H1 (cell line): ENCODE measurements around the gene RBP5. TPM values are rescaled to one million over a fixed set of nuclear protein-coding genes. Genes with fewer than 3 reads are reported as not detected.

ENCODE experiments used
- CTCF ChIA-PET: fragments of 300-600 bp; sonication (Branson Sonifier 250); formaldehyde crosslinking; loops from one replicate; lab custom pipeline; 2021; ENCODE audit not compliant: partially characterized antibody; lab: Charles Lee
- POLR2A ChIA-PET: fragments of 300-600 bp; sonication (Branson Sonifier 250); formaldehyde crosslinking; loops from one replicate; lab custom pipeline; 2021; ENCODE audit warnings: inconsistent platforms; ENCODE audit not compliant: partially characterized antibody; lab: Charles Lee
- DNase-seq, 2 experiments: peaks; one replicate each; pipeline versions ENCODE4 v3.0.0 to v3.0.0-alpha.2; 2010 to 2022; ENCODE audit warnings: low spot score in 2 of 2, low read depth in 1 of 2, mixed read lengths in 1 of 2
- FAIRE-seq: peaks from 2 replicates; lab custom pipeline; 2011; peaks lifted over from hg19 to GRCh38; lab: Jason Lieb, UNC
- H2AFZ ChIP-seq: 2 replicates; pipeline ENCODE4 v1.8.1; 2012; ENCODE audit warnings: low read length, inconsistent platforms
- H2AK5ac ChIP-seq: 2 replicates; pipeline ENCODE4 v1.6.1; 2013; ENCODE audit warnings: low read depth, low read length
- H2BK120ac ChIP-seq: replicated peaks from 2 replicates; pipeline ENCODE3; 2013; ENCODE audit warnings: low read depth, low read length, inconsistent platforms
- H2BK12ac ChIP-seq: 2 replicates; pipeline ENCODE4 v1.6.1; 2013; ENCODE audit warnings: low read depth, low read length
- H2BK15ac ChIP-seq: 2 replicates; pipeline ENCODE4 v1.6.1; 2013; ENCODE audit warnings: low read length
- H2BK20ac ChIP-seq: 2 replicates; pipeline ENCODE4 v1.6.1; 2013; ENCODE audit warnings: low read length
- H2BK5ac ChIP-seq: 2 replicates; pipeline ENCODE4 v1.6.1; 2013; ENCODE audit warnings: low read depth, low read length
- H3K14ac ChIP-seq: 2 replicates; pipeline ENCODE4 v1.6.1; 2013; ENCODE audit warnings: inconsistent platforms; ENCODE audit not compliant: insufficient read length
- H3K18ac ChIP-seq: 2 replicates; pipeline ENCODE4 v1.6.1; 2013; ENCODE audit warnings: low read length; ENCODE audit errors: extremely low read depth
- H3K23ac ChIP-seq: 2 replicates; pipeline ENCODE4 v1.6.1; 2013; ENCODE audit warnings: inconsistent platforms; ENCODE audit not compliant: insufficient read length
- H3K23me2 ChIP-seq: 2 replicates; pipeline ENCODE4 v1.6.1; 2013; ENCODE audit warnings: low read depth, low read length
- H3K27ac ChIP-seq: 2 replicates; pipeline ENCODE4 v1.6.1; 2011; ENCODE audit warnings: low read depth, low read length, inconsistent platforms
- H3K27me3 ChIP-seq, 4 experiments: replicated peaks in 1 of 4; 1 replicate in 1 of 4; 2 replicates in 3 of 4; pipeline versions ENCODE4 v1.6.1 to v1.8.1; 2011 to 2013; ENCODE audit warnings: low read length in 3 of 4, mild to moderate bottlenecking in 3 of 4, inconsistent platforms in 2 of 4, mixed read lengths in 2 of 4, moderate library complexity in 1 of 4; ENCODE audit not compliant: control insufficient read depth in 3 of 4, insufficient read depth in 3 of 4; ENCODE audit errors: extremely low read depth in 1 of 4
- H3K36me3 ChIP-seq, 4 experiments: 2 replicates each; pipeline versions ENCODE4 v1.6.1 to v1.8.1; 2011 to 2013; ENCODE audit warnings: mild to moderate bottlenecking in 4 of 4, low read length in 3 of 4, moderate library complexity in 2 of 4, control low read depth in 1 of 4, inconsistent platforms in 1 of 4; ENCODE audit not compliant: insufficient read depth in 4 of 4, control insufficient read depth in 2 of 4
- H3K4ac ChIP-seq: replicated peaks from 2 replicates; pipeline ENCODE3; 2013; ENCODE audit warnings: low read length, low read depth, mixed read lengths, inconsistent platforms; ENCODE audit not compliant: insufficient read length
- H3K4me1 ChIP-seq, 4 experiments: replicated peaks in 1 of 4; 1 replicate in 1 of 4; 2 replicates in 3 of 4; pipeline versions ENCODE4 v1.6.1 to v1.8.1; 2011 to 2013; ENCODE audit warnings: low read length in 3 of 4, inconsistent platforms in 2 of 4, mixed read lengths in 1 of 4; ENCODE audit not compliant: insufficient read depth in 4 of 4, control insufficient read depth in 3 of 4
- H3K4me2 ChIP-seq, 2 experiments: 2 replicates each; pipeline versions ENCODE4 v1.6.1 to v1.8.1; 2011 to 2013; ENCODE audit warnings: low read depth in 2 of 2, low read length in 2 of 2, control low read depth in 1 of 2, inconsistent platforms in 1 of 2, mild to moderate bottlenecking in 1 of 2; ENCODE audit not compliant: insufficient read depth in 1 of 2
- H3K4me3 ChIP-seq, 4 experiments: fragments of 200-600, 300-600 bp in 1 of 4; sonication (generic), shearing (Covaris generic), sonication (Bioruptor Twin) in 1 of 4; 2 replicates each; pipeline versions ENCODE4 v1.5.1 to v1.8.1; 2011 to 2016; ENCODE audit warnings: low read length in 4 of 4, low read depth in 3 of 4, control low read depth in 2 of 4, inconsistent platforms in 2 of 4, mild to moderate bottlenecking in 2 of 4, mixed read lengths in 1 of 4, moderate library complexity in 1 of 4; ENCODE audit not compliant: insufficient read depth in 2 of 4; ENCODE audit errors: extremely low read depth in 1 of 4
- H3K56ac ChIP-seq: replicated peaks from 2 replicates; pipeline ENCODE3; 2013; ENCODE audit warnings: low read depth, mild to moderate bottlenecking, mixed read lengths, low read length, inconsistent platforms; ENCODE audit not compliant: insufficient read length
- H3K79me1 ChIP-seq: 2 replicates; pipeline ENCODE4 v1.6.1; 2013; ENCODE audit warnings: low read depth, low read length, control low read depth
- H3K79me2 ChIP-seq, 2 experiments: 2 replicates each; pipeline versions ENCODE4 v1.6.1 to v1.8.1; 2012 to 2013; ENCODE audit warnings: low read length in 2 of 2, mild to moderate bottlenecking in 2 of 2, inconsistent platforms in 1 of 2; ENCODE audit not compliant: insufficient read depth in 2 of 2, control insufficient read depth in 1 of 2
- H3K9ac ChIP-seq, 4 experiments: replicated peaks in 1 of 4; 1 replicate in 1 of 4; 2 replicates in 3 of 4; pipeline versions ENCODE4 v1.6.1 to v1.8.1; 2011 to 2013; ENCODE audit warnings: low read depth in 3 of 4, low read length in 3 of 4, control low read depth in 2 of 4, mild to moderate bottlenecking in 2 of 4, moderate library complexity in 2 of 4, inconsistent platforms in 1 of 4; ENCODE audit errors: extremely low read depth in 1 of 4
- H3K9me3 ChIP-seq, 2 experiments: 2 replicates each; pipeline versions ENCODE4 v1.6.1 to v1.8.1; 2012 to 2013; ENCODE audit warnings: mild to moderate bottlenecking in 2 of 2, moderate library complexity in 2 of 2, control low read depth in 1 of 2, inconsistent platforms in 1 of 2, low read depth in 1 of 2, low read length in 1 of 2, mixed read lengths in 1 of 2; ENCODE audit not compliant: insufficient read depth in 2 of 2
- H4K20me1 ChIP-seq, 2 experiments: replicated peaks in 1 of 2; 2 replicates each; pipeline versions ENCODE3 to v1.8.1; 2011 to 2013; ENCODE audit warnings: inconsistent platforms in 2 of 2, low read length in 2 of 2, mild to moderate bottlenecking in 1 of 2; ENCODE audit not compliant: insufficient read depth in 2 of 2, control insufficient read depth in 1 of 2
- H4K5ac ChIP-seq: 2 replicates; pipeline ENCODE4 v1.6.1; 2013; ENCODE audit warnings: low read length, low read depth, mixed read lengths, inconsistent platforms; ENCODE audit not compliant: insufficient read length
- H4K8ac ChIP-seq: 2 replicates; pipeline ENCODE4 v1.8.0; 2013; ENCODE audit warnings: mild to moderate bottlenecking, moderate library complexity, low read length, inconsistent platforms; ENCODE audit not compliant: insufficient read depth; ENCODE audit errors: extremely low read depth
- H4K91ac ChIP-seq: replicated peaks from 2 replicates; pipeline ENCODE3; 2013; ENCODE audit warnings: low read length, mixed read lengths, inconsistent platforms; ENCODE audit not compliant: insufficient read length
- CREB1 ChIP-seq: IDR thresholded peaks from 2 replicates; pipeline ENCODE4 v1.6.1; 2012; ENCODE audit warnings: inconsistent platforms
- SIN3A ChIP-seq, 2 experiments: IDR thresholded peaks in 1 of 2; conservative IDR thresholded peaks in 1 of 2; 2 replicates each; pipeline ENCODE4 v1.6.1; 2011 to 2012; ENCODE audit warnings: low read length in 2 of 2, improper control_type of control experiment in 1 of 2, low read depth in 1 of 2, mild to moderate bottlenecking in 1 of 2
- WGBS, 2 experiments: shearing (Covaris generic) in 1 of 2; methylation state at CpG; one replicate each; pipeline versions ENCODE4 v1.1.6 to v1.1.7; 2013 to 2015; ENCODE audit warnings: low lambda C conversion rate in 2 of 2, mixed read lengths in 2 of 2, inconsistent platforms in 1 of 2, low coverage in 1 of 2, missing lambda C conversion rate in 1 of 2; ENCODE audit not compliant: insufficient replicate concordance in 2 of 2, insufficient coverage in 1 of 2, insufficient read length in 1 of 2; ENCODE audit errors: extremely low coverage in 1 of 2, missing lambda C conversion rate in 1 of 2; 5-methylcytosine and 5-hydroxymethylcytosine counted together
- polyA plus RNA-seq, 7 experiments: library from polyadenylated mRNA; depleted of rRNA in 3 of 7; stranded (reverse) in 5 of 7; unstranded in 2 of 7; fragments of >200 nt in 5 of 7; fragments of 200-250 nt in 2 of 7; gene quantifications; 1 replicate in 5 of 7; 2 replicates in 1 of 7; 4 replicates in 1 of 7; pipeline versions ENCODE4 v1.2.1 to v1.2.3, GENCODE V29; 2011 to 2013; ENCODE audit warnings: missing spikeins in 2 of 7, mixed read lengths in 2 of 7
- total RNA-seq: library from RNA; stranded (reverse); fragmentation: NEBNext Ultra II Directional; extraction: Animal tissue kit (Norgen Biotek cat#: 25700); gene quantifications from 2 replicates; pipeline ENCODE4 v1.2.1, GENCODE V29; 2021

The RBP5 gene
- total and polyA plus RNA-seq, 2 of the 8 experiments (the other 6 are each of a cell fraction or from before 2014, with no cell fraction given) = 1.2 to 1.9 TPM

- CTCF ChIA-PET = interaction anchor here (1.0 to 1.6 kb wide), 2 partner anchors 16 to 24 kb away, joined by 4 read pairs; no protein-coding TSS in a partner anchor
- no peak for TF ChIP-seq SIN3A (conservative IDR thresholded peaks at IDR 0.05 in 1 of 2, IDR thresholded peaks at IDR 0.05 in 1 of 2; ENCODE audit: low read depth in 1 of 2, low read length in 2 of 2)
- no peak for TF ChIP-seq CREB1
- Histone ChIP-seq H4K8ac (no peak overlapping the region), H3K23ac (no peak overlapping the region), H3K56ac (no peak overlapping the region), H4K5ac (no peak overlapping the region), H2BK15ac (no peak overlapping the region), H2BK20ac (no peak overlapping the region), H3K27ac (no peak overlapping the region), H3K18ac (no peak overlapping the region), H3K27me3 (no peaks in the 10 kb centered on the region; a peak in 1 of 7 replicates), H3K79me1 (no peaks in the 10 kb centered on the region), H3K4me2 (no peak overlapping the region), H3K4ac (no peak overlapping the region), H2AK5ac (no peak overlapping the region), H2BK5ac (no peak overlapping the region), H3K4me3 (no peak overlapping the region), H4K20me1 (no peaks in the 10 kb centered on the region), H3K9me3 (peaks cover 19 to 36% of the 10 kb centered on the region in 2 experiments), H3K79me2 (no peaks in the 10 kb centered on the region), H3K36me3 (no peaks in the 10 kb centered on the region), H3K14ac (no peak overlapping the region), H2BK120ac (no peak overlapping the region), H3K4me1 (no peaks in the 10 kb centered on the region), H3K23me2 (no peaks in the 10 kb centered on the region), H2BK12ac (no peak overlapping the region), H3K9ac (no peak overlapping the region), H4K91ac (no peak overlapping the region), H2AFZ (no peak overlapping the region)
- 76% methylated on average over 2 of the region's 2 CpGs; no CpG with 5 or more reads in 1 of the 2 experiments for WGBS, 2 experiments
- DNase-seq (no peak), FAIRE-seq (no peak)
- POLR2A ChIA-PET = no interaction called here
These were observed 49.8 kb upstream of the RBP5 start for GRCh38 chr12:7178481-7178880.
